ENCODE measurements around the gene DMRTC1. TPM values are rescaled to one million over a fixed set of nuclear protein-coding genes. Genes with fewer than 3 reads are reported as not detected.
A peak's percentile ranks its signal among the peaks of the same experiment; 100 is the strongest.
"Not testable (repeated sequence)": the region's sequence is repeated elsewhere in the genome, so short reads cannot be mapped to it uniquely, and the experiment has no call there.

The DMRTC1 gene, protein sequence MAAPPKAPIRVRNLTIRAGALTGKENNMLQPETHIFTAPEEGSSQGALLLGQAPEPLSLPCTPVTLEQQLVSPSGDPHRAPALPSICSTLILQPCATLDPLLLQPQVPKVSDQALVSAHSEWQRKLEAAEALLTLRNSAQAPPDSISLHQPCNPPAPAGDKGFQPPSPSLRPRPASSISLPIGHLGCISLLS
- under 1 TPM in 1 of 2 experiments, not detected in 1; 0.18 TPM for total RNA-seq

DNA sequence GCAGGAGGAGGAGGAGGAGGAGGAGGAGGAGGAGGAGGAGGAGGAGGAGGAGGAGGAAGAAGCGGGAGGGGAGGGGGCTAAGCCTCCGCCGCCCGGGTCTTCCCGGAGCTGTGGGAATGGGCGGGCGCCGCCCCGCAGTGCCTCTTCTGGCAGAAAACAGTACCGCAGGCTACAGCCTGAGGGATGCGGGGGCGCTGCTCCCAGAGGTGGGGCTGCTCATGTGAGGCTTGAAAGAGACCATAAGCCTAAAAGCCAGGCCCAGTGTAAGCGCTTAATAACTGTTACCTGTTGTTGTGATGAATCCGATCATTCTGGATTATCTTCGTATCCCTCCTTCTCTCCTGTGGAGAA lies at the start of gene DMRTC1:
Gene DMRTC1 (minus strand): TSS at position 19 of the 351 bp plus-strand sequence. CDS start 68,143 bp downstream, outside the sequence.
- DNase-seq; POLR2A ChIA-PET; H3K27me3 Mint-ChIP-seq (ENCODE audit: low read depth); H3K27ac Mint-ChIP-seq; H3K36me3 Mint-ChIP-seq (ENCODE audit: low read depth); H3K4me3 Mint-ChIP-seq; CTCF ChIA-PET; H3K4me1 Mint-ChIP-seq (ENCODE audit: low read depth); H3K9me3 Mint-ChIP-seq (ENCODE audit: insufficient read depth): not testable (repeated sequence)
- ATAC-seq, result peak; percentile 81

DNA sequence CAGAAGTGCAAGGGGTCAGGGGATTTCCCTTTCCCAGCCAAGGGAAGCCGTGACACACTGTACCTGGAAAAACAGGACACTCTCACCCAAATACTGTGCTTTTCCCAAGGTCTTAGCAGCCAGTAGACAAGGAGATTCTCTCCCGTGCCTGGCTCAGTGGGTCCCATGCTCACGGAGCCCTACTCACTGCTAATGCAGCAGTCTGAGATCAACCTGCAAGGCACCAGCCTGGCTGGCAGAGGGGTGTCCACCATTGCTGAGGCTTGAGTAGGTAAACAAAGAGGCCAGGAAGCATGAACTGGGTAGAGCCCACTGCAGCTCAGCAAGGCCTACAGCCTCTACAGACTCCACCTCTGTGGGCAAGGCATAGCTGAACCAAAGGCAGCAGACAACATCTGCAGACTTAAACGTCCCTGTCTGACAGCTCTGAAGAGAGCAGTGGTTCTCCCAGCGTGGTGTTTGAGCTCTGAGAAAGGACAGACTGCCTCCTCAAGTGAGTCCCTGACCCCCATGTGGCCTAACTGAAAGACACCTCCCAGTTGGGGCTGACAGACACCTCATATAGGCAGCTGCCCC lies 37.3 kb upstream of the DMRTC1 start:
- ATAC-seq; DNase-seq; H3K36me3 Mint-ChIP-seq (ENCODE audit: low read depth); H3K9me3 Mint-ChIP-seq (ENCODE audit: insufficient read depth); H3K4me1 Mint-ChIP-seq (ENCODE audit: low read depth); POLR2A ChIA-PET; H3K27ac Mint-ChIP-seq; CTCF ChIA-PET; H3K4me3 Mint-ChIP-seq; H3K27me3 Mint-ChIP-seq (ENCODE audit: low read depth): not testable (repeated sequence)

DNA sequence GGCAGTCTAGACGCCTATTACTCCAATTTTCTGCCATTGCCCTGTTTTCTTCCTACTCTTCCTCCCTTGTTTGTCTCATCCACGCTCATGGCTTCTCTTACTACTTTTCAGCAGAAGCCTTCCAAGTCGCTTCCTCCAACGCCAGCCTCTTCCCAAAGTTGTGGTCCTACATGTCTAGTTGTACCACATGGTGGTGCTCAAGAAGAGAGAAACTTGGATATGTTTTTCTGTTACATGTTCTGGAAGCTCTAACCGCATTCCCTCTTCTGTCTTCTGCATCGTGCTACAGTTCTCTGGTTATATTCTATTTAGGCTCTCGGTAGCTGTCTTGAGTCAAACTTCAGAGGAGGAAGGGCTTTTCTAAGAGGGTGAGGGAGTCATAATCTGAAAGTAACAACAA lies 31.2 kb upstream of the DMRTC1 start:
- H3K4me1 Mint-ChIP-seq (ENCODE audit: low read depth); POLR2A ChIA-PET; H3K9me3 Mint-ChIP-seq (ENCODE audit: insufficient read depth); DNase-seq; CTCF ChIA-PET; ATAC-seq; H3K36me3 Mint-ChIP-seq (ENCODE audit: low read depth); H3K27me3 Mint-ChIP-seq (ENCODE audit: low read depth); H3K4me3 Mint-ChIP-seq; H3K27ac Mint-ChIP-seq: not testable (repeated sequence)

DNA sequence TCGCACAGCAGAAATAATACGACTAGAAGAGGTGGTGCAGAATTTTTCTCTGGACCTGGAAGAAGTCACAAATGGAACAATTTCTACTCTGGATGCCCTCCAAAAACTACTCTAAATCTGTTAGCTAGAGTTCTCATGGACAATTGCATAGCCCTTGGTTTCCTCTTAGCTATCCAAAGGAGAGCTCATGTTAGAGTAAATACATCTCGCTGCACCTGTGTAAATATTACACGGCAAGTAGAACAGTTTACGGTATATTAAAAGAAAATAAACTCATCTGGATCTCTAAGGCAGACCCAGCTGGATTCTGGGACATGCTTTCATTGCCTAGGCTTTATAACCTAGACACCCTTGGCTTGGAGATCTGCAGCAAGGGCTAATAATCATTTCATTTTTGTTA lies 28.2 kb upstream of the DMRTC1 start:
- ATAC-seq; DNase-seq; CTCF ChIA-PET; H3K4me3 Mint-ChIP-seq; H3K27me3 Mint-ChIP-seq (ENCODE audit: low read depth); H3K27ac Mint-ChIP-seq; H3K9me3 Mint-ChIP-seq (ENCODE audit: insufficient read depth); H3K36me3 Mint-ChIP-seq (ENCODE audit: low read depth); H3K4me1 Mint-ChIP-seq (ENCODE audit: low read depth); POLR2A ChIA-PET: not testable (repeated sequence)

DNA sequence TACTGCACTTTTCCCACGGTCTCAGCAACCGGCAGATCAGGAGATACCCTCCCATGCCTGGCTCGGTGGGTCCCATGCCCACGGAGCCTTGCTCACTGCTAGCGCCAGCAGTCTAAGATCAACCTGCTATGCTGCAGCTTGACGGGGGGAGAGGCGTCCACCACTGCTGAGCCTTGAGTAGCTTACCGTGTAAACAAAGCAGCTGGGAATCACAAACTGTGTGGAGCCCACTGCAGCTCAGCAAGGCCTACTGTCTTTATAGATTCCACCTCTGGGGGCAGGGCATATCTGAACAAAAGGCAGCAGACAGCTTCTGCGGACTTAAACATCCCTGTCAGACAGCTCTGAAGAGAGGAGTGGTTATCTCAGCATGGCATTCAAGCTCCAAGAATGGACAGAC lies 16.3 kb upstream of the DMRTC1 start:
- H3K27ac Mint-ChIP-seq; POLR2A ChIA-PET; H3K36me3 Mint-ChIP-seq (ENCODE audit: low read depth); H3K4me1 Mint-ChIP-seq (ENCODE audit: low read depth); CTCF ChIA-PET; H3K9me3 Mint-ChIP-seq (ENCODE audit: insufficient read depth); DNase-seq; H3K27me3 Mint-ChIP-seq (ENCODE audit: low read depth); ATAC-seq; H3K4me3 Mint-ChIP-seq: not testable (repeated sequence)

DNA sequence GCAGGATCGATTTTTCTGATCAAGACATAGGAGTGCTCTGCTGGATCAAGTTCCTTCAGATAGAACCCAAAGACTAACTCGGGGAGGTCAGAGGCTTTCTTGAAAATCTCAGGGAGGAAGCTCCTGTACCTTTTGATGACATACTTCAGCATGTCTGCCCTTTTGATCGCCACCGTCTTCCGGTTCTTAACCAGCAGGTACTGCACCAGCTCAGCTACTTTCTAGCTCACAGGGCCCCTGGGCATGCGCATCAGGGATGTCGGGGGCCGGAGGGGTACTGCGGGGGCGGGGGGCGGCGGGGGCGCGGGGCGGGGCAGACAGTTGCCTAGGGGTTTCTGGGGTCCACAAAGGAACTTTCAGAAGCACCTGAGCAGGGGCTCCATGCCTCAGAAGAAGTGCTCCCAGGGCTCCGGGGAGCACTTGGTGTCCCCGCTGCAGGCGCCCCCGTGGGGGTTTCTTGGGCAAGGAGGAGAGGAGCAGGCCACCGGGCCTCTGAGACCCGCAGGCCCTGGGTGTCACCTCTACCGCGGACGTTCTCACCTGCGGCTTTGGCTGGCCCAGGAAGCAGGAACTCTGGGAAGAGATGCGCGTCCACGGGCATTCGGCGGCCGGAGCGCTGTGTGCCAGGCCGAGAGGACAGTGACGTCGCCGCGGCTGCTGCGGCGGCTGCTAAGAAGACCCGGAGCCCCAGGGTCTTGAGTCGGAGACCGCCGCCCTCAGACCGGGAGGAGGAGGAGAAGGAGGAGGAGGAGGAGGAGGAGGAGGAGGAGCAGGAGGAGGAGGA lies 410 bp downstream of the DMRTC1 start:
- H3K4me1 Mint-ChIP-seq (ENCODE audit: low read depth); H3K9me3 Mint-ChIP-seq (ENCODE audit: insufficient read depth); H3K27ac Mint-ChIP-seq; H3K4me3 Mint-ChIP-seq; H3K27me3 Mint-ChIP-seq (ENCODE audit: low read depth); CTCF ChIA-PET; DNase-seq; POLR2A ChIA-PET; H3K36me3 Mint-ChIP-seq (ENCODE audit: low read depth): not testable (repeated sequence)
- ATAC-seq, result peak; percentile 85

DNA sequence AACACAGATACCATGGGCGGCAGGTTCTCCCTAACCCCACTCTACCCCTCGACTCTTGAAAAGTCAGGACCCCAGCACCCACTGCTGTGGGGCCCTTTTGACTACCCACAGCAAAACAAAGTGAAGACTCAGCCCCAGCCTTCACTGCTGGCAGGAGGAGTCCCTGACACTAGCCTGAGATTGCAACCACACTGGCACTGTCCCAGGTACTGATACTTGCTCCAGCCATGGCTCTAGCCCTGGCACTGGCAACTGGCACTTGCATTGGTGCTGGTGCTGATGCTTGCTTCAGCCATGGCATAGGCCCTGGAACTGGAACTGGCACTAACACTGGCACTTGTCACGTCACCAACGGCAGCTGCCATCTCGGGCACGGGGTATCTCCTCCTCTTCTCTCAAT lies 1.4 kb downstream of the DMRTC1 start:
- H3K9me3 Mint-ChIP-seq (ENCODE audit: insufficient read depth); H3K27me3 Mint-ChIP-seq (ENCODE audit: low read depth); CTCF ChIA-PET; H3K27ac Mint-ChIP-seq; DNase-seq; H3K4me1 Mint-ChIP-seq (ENCODE audit: low read depth); ATAC-seq; H3K4me3 Mint-ChIP-seq; POLR2A ChIA-PET; H3K36me3 Mint-ChIP-seq (ENCODE audit: low read depth): not testable (repeated sequence)

DNA sequence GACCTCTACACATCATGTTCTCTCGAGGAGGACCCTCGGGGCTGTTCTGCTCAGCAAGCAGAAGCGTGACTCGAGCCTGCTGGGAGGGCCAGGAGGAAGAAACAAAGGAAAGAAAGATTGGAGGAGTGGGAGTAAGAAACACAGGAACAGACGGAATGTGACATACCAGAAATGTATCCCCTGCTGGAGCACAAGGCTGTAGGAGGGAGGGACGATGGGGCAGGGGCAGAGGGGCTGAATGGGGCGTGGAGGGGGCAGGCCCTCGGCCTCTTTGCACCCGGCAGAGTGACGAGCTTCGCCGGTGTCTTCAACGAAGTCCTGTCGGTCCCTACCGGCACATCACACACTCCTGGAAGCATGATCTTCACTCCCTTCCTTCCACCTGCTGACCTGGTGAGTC lies 5.7 kb downstream of the DMRTC1 start, which contains the start of gene FAM236A:
Gene FAM236A (plus strand): TSS at position 301 of the 400 bp plus-strand sequence. CDS start 57 bp downstream, at position 358.
- POLR2A ChIA-PET; H3K4me1 Mint-ChIP-seq (ENCODE audit: low read depth); DNase-seq; H3K9me3 Mint-ChIP-seq (ENCODE audit: insufficient read depth); H3K4me3 Mint-ChIP-seq; CTCF ChIA-PET; H3K36me3 Mint-ChIP-seq (ENCODE audit: low read depth); H3K27me3 Mint-ChIP-seq (ENCODE audit: low read depth); ATAC-seq; H3K27ac Mint-ChIP-seq: not testable (repeated sequence)

DNA sequence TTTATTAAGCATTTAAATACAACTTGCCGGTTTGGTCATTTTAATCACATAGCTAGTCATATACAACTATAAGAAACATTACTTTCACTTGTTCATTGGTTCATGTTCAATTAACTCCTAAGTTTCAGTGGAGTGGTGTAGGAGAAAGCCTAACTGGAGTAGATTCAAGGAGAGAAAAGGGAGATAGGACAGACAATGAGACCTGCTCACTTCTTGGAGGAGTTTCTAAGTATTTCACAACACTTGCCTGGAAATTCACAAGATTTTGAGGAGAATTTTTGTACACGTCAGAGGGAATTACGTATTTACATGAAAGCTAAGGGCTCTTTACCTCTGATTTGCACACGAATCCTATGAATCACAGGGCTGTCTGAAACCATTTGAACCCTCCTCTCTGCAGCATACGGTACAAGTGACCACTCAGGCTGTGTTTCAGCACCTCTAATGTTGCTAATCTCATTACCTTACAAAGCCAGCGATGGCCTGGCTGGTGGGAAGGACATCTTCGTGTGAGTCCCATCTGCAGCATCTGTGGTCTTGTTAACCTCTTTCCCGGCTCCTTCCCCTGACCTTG lies 6.7 kb downstream of the DMRTC1 start:
- CTCF ChIA-PET; H3K4me3 Mint-ChIP-seq; POLR2A ChIA-PET; DNase-seq; H3K27me3 Mint-ChIP-seq (ENCODE audit: low read depth); H3K4me1 Mint-ChIP-seq (ENCODE audit: low read depth); H3K27ac Mint-ChIP-seq; ATAC-seq; H3K9me3 Mint-ChIP-seq (ENCODE audit: insufficient read depth); H3K36me3 Mint-ChIP-seq (ENCODE audit: low read depth): not testable (repeated sequence)

DNA sequence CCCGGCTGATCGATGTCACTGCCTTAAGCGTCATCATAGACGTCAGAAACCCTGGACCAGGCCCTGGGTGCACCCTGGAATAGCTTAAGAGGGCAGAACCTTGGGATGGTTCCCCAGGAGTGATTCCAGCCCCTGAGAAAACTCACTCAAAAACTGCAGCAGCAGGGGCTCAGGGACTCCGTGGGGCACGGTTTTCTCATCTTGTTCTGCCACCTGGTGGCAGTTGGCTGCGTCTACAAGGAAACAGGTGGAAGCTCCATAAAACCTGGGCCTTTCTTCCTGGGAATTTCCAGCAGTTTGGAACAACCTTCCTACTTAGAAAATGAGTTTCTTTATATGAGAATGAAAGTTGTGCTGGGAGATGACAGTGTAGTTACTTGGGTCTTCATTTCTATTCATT lies 7.2 kb downstream of the DMRTC1 start:
- DNase-seq; ATAC-seq; H3K27me3 Mint-ChIP-seq (ENCODE audit: low read depth); H3K4me1 Mint-ChIP-seq (ENCODE audit: low read depth); CTCF ChIA-PET; POLR2A ChIA-PET; H3K36me3 Mint-ChIP-seq (ENCODE audit: low read depth); H3K4me3 Mint-ChIP-seq; H3K27ac Mint-ChIP-seq; H3K9me3 Mint-ChIP-seq (ENCODE audit: insufficient read depth): not testable (repeated sequence)

DNA sequence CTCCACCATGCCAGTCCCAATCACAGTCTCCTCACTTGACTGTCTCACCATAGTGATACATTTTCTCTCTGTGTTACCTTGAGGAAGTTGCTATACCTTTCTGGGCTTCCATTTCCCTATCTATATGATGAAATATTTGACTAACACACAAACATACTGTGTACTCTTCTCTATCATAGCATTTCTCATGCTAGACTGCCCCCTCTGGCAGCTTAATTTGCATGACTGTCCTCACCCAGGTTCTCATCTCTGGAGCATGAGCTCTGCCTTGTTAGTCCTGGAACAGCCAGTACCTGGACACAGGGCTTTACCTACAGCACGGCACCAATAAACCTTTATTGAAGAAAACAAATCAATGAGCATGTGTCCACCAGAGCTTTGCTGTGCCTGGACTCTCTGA lies 11.4 kb downstream of the DMRTC1 start:
- H3K27ac Mint-ChIP-seq; CTCF ChIA-PET; H3K4me3 Mint-ChIP-seq; DNase-seq; H3K4me1 Mint-ChIP-seq (ENCODE audit: low read depth); ATAC-seq; H3K36me3 Mint-ChIP-seq (ENCODE audit: low read depth); H3K9me3 Mint-ChIP-seq (ENCODE audit: insufficient read depth); POLR2A ChIA-PET; H3K27me3 Mint-ChIP-seq (ENCODE audit: low read depth): not testable (repeated sequence)

DNA sequence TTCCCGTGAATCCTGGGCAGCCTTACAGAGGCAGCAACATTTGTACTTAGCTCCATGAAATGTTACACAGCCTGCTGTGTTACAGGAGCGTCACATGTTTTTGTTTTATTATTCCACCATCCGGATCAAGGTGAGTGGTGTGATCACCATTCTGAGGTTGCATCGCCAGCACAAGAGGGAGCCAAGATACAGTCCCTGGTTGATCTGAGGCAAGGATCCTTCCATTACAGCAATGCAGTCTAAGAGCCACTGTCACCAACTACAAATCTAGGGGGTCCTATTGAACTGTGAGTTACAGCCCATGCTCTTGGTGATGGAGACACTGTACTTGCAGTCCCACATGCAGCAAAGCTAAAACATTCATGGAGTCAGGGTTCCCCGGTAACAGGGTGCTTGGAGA lies 27.5 kb downstream of the DMRTC1 start:
- DNase-seq; H3K27me3 Mint-ChIP-seq (ENCODE audit: low read depth); CTCF ChIA-PET: not testable (repeated sequence)

More for the DNA sequence above, 27.5 kb downstream of the DMRTC1 start:
- H3K27ac Mint-ChIP-seq; H3K9me3 Mint-ChIP-seq (ENCODE audit: insufficient read depth); H3K4me3 Mint-ChIP-seq; H3K36me3 Mint-ChIP-seq (ENCODE audit: low read depth); H3K4me1 Mint-ChIP-seq (ENCODE audit: low read depth); POLR2A ChIA-PET; ATAC-seq: not testable (repeated sequence)

Data from activated CD8-positive, alpha-beta T cell treated with anti-CD3 and anti-CD28 coated beads, Interleukin-2, amount 10 ng/mL, durations not matched to agents 7 days and 5 days (primary cell).